ENCODE data around the gene SH2D3A.

Gene SH2D3A

DNA sequence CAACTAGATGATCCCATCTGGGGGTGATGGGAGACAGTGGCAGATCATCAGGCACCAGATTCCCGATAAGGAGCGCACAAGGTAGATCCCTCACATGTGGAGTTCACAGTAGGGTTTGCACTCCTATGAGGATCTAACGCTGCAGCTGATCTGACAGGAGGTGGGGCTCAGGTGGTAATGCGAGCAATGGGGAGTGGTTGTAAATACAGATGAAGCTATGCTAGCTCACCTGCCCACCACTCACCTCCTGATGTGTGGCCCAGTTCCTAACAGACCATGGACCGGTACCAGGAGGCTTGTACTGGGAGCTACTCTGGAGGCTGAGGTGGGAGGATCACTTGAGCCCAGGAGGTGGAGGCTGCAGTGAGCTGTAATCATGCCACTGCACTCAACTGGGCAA is 40.1 kb upstream of the SH2D3A start:
- no peak overlapping the region for H3K4me3 ChIP-seq (ENCODE audit: low read length)
- no peaks in the 10 kb centered on the region for H3K9me2 ChIP-seq (replicated peaks; ENCODE audit: insufficient read depth, low read length)
- no peak overlapping the region for H3K9ac ChIP-seq (ENCODE audit: low read length)
- H3F3A ChIP-seq (ENCODE audit: insufficient read depth, low read length), result peaks cover 18% of the 10 kb centered on the region
- H2AFZ ChIP-seq (ENCODE audit: low read length), result no peak overlapping the region
- TF ChIP-seq EZH2phosphoT487 (IDR thresholded peaks at IDR 0.05; ENCODE audit: low read length), result no peak
- TF ChIP-seq EZH2 (optimal IDR thresholded peaks at IDR 0.05; ENCODE audit: low read depth, low read length), result no peak
- TF ChIP-seq, protein P1, sequence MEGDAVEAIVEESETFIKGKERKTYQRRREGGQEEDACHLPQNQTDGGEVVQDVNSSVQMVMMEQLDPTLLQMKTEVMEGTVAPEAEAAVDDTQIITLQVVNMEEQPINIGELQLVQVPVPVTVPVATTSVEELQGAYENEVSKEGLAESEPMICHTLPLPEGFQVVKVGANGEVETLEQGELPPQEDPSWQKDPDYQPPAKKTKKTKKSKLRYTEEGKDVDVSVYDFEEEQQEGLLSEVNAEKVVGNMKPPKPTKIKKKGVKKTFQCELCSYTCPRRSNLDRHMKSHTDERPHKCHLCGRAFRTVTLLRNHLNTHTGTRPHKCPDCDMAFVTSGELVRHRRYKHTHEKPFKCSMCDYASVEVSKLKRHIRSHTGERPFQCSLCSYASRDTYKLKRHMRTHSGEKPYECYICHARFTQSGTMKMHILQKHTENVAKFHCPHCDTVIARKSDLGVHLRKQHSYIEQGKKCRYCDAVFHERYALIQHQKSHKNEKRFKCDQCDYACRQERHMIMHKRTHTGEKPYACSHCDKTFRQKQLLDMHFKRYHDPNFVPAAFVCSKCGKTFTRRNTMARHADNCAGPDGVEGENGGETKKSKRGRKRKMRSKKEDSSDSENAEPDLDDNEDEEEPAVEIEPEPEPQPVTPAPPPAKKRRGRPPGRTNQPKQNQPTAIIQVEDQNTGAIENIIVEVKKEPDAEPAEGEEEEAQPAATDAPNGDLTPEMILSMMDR (IDR thresholded peaks at IDR 0.05; ENCODE audit: low read length), result no peak
- no peaks in the 10 kb centered on the region for H3K36me3 ChIP-seq (replicated peaks; ENCODE audit: insufficient read depth, low read length)
- H3K4me2 ChIP-seq (ENCODE audit: low read depth, low read length), result no peak overlapping the region
- H3K4me1 ChIP-seq (ENCODE audit: low read length), result peaks cover 15% of the 10 kb centered on the region
- no peak overlapping the region for H3K27ac ChIP-seq (ENCODE audit: low read length)
- H4K20me1 ChIP-seq (ENCODE audit: insufficient read depth, low read length), result no peaks in the 10 kb centered on the region
- no peak for DNase-seq
- H3K27me3 ChIP-seq (replicated peaks; ENCODE audit: insufficient read depth, low read length), result no peaks in the 10 kb centered on the region
- no peaks in the 10 kb centered on the region for H3K9me3 ChIP-seq (replicated peaks; ENCODE audit: insufficient read depth, low read length)
- H3K79me2 ChIP-seq (ENCODE audit: low read length), result peaks cover 95% of the 10 kb centered on the region

DNA sequence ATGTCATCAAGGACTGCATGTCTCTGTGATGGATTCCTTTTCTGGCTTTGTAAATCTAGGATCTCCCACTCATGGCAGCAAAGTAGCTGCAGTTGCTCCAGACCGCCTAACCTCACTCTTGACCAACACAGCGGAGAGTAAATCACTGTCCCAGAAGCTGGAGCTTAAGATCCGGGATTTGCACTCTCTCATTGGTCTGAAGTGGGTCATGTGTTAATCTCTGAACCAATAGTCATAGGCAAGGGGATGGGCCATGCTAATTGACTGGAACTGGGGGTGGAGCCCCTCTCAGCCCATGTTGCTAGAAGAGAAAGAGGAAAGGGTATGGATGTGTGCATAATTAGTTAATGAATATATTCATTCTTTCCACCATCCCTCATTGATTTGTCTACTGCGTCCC is 39.3 kb upstream of the SH2D3A start:
- H4K20me1 ChIP-seq (ENCODE audit: insufficient read depth, low read length), result no peaks in the 10 kb centered on the region
- no peak overlapping the region for H3K9ac ChIP-seq (ENCODE audit: low read length)
- H3K27me3 ChIP-seq (replicated peaks; ENCODE audit: insufficient read depth, low read length), result no peaks in the 10 kb centered on the region
- H3K4me2 ChIP-seq (ENCODE audit: low read depth, low read length), result no peak overlapping the region
- no peaks in the 10 kb centered on the region for H3K9me3 ChIP-seq (replicated peaks; ENCODE audit: insufficient read depth, low read length)
- no peak overlapping the region for H3K27ac ChIP-seq (ENCODE audit: low read length)
- no peak for DNase-seq
- H3K4me3 ChIP-seq (ENCODE audit: low read length), result no peak overlapping the region
- H2AFZ ChIP-seq (ENCODE audit: low read length), result no peak overlapping the region
- peaks cover 15% of the 10 kb centered on the region for H3K4me1 ChIP-seq (ENCODE audit: low read length)
- peaks cover 21% of the 10 kb centered on the region for H3F3A ChIP-seq (ENCODE audit: insufficient read depth, low read length)
- H3K79me2 ChIP-seq (ENCODE audit: low read length), result peaks cover 87% of the 10 kb centered on the region
- no peaks in the 10 kb centered on the region for H3K9me2 ChIP-seq (replicated peaks; ENCODE audit: insufficient read depth, low read length)
- H3K36me3 ChIP-seq (replicated peaks; ENCODE audit: insufficient read depth, low read length), result no peaks in the 10 kb centered on the region
- TF ChIP-seq, protein P1 (IDR thresholded peaks at IDR 0.05; ENCODE audit: low read length), result no peak
- no peak for TF ChIP-seq EZH2 (optimal IDR thresholded peaks at IDR 0.05; ENCODE audit: low read depth, low read length)
- TF ChIP-seq EZH2phosphoT487 (IDR thresholded peaks at IDR 0.05; ENCODE audit: low read length), result no peak

DNA sequence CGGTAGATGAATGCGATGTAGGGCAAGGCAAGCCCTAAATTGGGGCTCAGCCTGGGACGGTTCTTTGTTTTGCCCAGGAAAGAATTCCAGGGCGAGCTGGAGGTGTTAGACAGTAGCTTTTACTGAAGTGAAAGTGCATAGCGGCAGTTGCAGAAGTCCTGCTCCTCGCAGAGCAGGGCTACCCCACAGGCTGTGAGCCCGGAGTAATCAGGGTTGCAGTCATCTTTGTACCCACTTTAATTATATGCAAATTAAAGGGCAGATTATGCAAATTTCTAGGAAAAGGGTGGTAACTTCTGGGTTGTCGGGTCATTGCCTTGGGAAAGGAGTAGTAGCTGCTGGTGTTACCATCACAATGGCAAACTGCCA is 35.8 kb upstream of the SH2D3A start:
- H3K9me3 ChIP-seq (replicated peaks; ENCODE audit: insufficient read depth, low read length), result no peaks in the 10 kb centered on the region
- DNase-seq, result peak; percentile 53
- H2AFZ ChIP-seq (ENCODE audit: low read length), result no peak overlapping the region
- peaks cover 34% of the 10 kb centered on the region for H3K4me1 ChIP-seq (ENCODE audit: low read length)
- peak overlapping the region; percentile 86 for H3K27ac ChIP-seq (ENCODE audit: low read length)
- no peaks in the 10 kb centered on the region for H4K20me1 ChIP-seq (ENCODE audit: insufficient read depth, low read length)
- no peaks in the 10 kb centered on the region for H3K9me2 ChIP-seq (replicated peaks; ENCODE audit: insufficient read depth, low read length)
- peak overlapping the region; percentile 41; the same call in 1 of the 2 replicates for H3K9ac ChIP-seq (ENCODE audit: low read length)
- TF ChIP-seq, protein P1 (IDR thresholded peaks at IDR 0.05; ENCODE audit: low read length), result no peak
- TF ChIP-seq EZH2 (optimal IDR thresholded peaks at IDR 0.05; ENCODE audit: low read depth, low read length) (no peak), EZH2phosphoT487 (IDR thresholded peaks at IDR 0.05; ENCODE audit: low read length) (no peak)
- peak overlapping the region; percentile 82 for H3K4me2 ChIP-seq (ENCODE audit: low read depth, low read length)
- H3K79me2 ChIP-seq (ENCODE audit: low read length), result peaks cover 76% of the 10 kb centered on the region
- peaks cover 42% of the 10 kb centered on the region for H3F3A ChIP-seq (ENCODE audit: insufficient read depth, low read length)
- H3K36me3 ChIP-seq (replicated peaks; ENCODE audit: insufficient read depth, low read length), result no peaks in the 10 kb centered on the region
- H3K27me3 ChIP-seq (replicated peaks; ENCODE audit: insufficient read depth, low read length), result no peaks in the 10 kb centered on the region
- H3K4me3 ChIP-seq (ENCODE audit: low read length), result peak overlapping the region; percentile 46
